ENCODE data around the gene AMBP. TPM values are rescaled to one million over a fixed set of nuclear protein-coding genes. Genes with fewer than 3 reads are reported as not detected.
A peak's percentile ranks its signal among the peaks of the same experiment; 100 is the strongest.

Gene AMBP
- total RNA-seq, 2 donors from 2014 or later: 53.4 to 307 TPM

GRCh38 chr9:114117614-114117995, 39.5 kb upstream of the AMBP start:
- TF ChIP-seq, protein P1, sequence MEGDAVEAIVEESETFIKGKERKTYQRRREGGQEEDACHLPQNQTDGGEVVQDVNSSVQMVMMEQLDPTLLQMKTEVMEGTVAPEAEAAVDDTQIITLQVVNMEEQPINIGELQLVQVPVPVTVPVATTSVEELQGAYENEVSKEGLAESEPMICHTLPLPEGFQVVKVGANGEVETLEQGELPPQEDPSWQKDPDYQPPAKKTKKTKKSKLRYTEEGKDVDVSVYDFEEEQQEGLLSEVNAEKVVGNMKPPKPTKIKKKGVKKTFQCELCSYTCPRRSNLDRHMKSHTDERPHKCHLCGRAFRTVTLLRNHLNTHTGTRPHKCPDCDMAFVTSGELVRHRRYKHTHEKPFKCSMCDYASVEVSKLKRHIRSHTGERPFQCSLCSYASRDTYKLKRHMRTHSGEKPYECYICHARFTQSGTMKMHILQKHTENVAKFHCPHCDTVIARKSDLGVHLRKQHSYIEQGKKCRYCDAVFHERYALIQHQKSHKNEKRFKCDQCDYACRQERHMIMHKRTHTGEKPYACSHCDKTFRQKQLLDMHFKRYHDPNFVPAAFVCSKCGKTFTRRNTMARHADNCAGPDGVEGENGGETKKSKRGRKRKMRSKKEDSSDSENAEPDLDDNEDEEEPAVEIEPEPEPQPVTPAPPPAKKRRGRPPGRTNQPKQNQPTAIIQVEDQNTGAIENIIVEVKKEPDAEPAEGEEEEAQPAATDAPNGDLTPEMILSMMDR (IDR thresholded peaks at IDR 0.05): no peak
- TF ChIP-seq POLR2A (IDR thresholded peaks at IDR 0.05): no peak
- no peaks in the 10 kb centered on the region for H3K27me3 ChIP-seq
- H3K4me1 ChIP-seq: peaks cover 34% of the 10 kb centered on the region
- H3K4me3 ChIP-seq: no peak overlapping the region
- H3K27ac ChIP-seq: peak overlapping the region; percentile 28 to 86 (median 80)
- H3K36me3 ChIP-seq (replicated peaks in 1 of 2; ENCODE audit: insufficient read depth in 1 of 2, low read depth in 2 of 2): no peaks in the 10 kb centered on the region
- WGBS, 2 donors: 63 to 64% methylated on average over 7 of the region's 7 CpGs
- DNase-seq (no peak), ATAC-seq (no peak)
- H3K9me3 ChIP-seq: no peaks in the 10 kb centered on the region
- intact Hi-C loops (cut with DNase I): no loop called here

DNA sequence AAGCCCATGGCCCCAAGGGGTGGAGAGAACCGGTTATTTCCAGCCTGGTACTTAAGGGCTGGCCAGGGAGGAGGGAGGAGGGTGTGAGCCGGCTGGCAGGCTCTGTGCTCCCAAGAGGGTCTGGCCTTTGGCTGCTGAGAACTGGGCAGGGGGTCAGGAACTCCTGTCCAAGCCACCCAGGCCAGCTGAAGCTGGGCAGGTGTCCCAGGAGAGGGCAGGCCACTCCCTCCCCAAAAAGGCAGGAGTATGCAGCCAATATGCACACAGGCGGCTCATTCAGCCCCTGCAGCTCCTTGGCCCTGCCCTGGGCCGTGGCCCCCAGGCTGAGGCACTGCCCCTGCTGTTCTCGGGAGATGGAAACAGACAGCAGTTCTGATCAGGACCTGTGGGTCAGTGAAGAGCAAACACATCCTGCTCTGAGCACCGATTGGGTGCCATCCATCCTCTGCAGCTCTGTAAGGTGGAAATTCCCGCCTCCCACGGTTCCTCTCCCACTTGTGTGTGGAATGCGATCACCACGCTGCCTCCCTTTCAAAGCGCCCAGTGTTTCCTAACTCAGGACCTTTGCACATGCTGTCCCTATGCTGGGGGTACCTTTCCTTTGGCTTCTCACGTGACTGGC, 38.1 kb upstream of the AMBP start:
- peak in 2 of 4 donors; percentile 29 to 35 for DNase-seq
- H3K36me3 ChIP-seq (replicated peaks in 1 of 2; ENCODE audit: insufficient read depth in 1 of 2, low read depth in 2 of 2): no peaks in the 10 kb centered on the region
- TF ChIP-seq, protein P1 (IDR thresholded peaks at IDR 0.05): no peak
- TF ChIP-seq POLR2A (IDR thresholded peaks at IDR 0.05): no peak
- no peak for ATAC-seq
- H3K27ac ChIP-seq: peak overlapping the region; percentile 11 to 86 (median 78)
- no peak overlapping the region for H3K4me3 ChIP-seq
- intact Hi-C loops (cut with DNase I): no loop called here
- H3K4me1 ChIP-seq: peaks cover 34% of the 10 kb centered on the region
- no peaks in the 10 kb centered on the region for H3K27me3 ChIP-seq
- WGBS, 2 donors: 48 to 70% methylated on average over 11 to 12 of the region's 12 CpGs
- H3K9me3 ChIP-seq: no peaks in the 10 kb centered on the region

- TF ChIP-seq, protein P1 (IDR thresholded peaks at IDR 0.05): no peak
- no peak for TF ChIP-seq POLR2A (IDR thresholded peaks at IDR 0.05)
- intact Hi-C loops (cut with DNase I): no loop called here
- no peak for ATAC-seq
- H3K27me3 ChIP-seq: no peaks in the 10 kb centered on the region
- H3K36me3 ChIP-seq (replicated peaks in 1 of 2; ENCODE audit: insufficient read depth in 1 of 2, low read depth in 2 of 2): no peaks in the 10 kb centered on the region
- H3K27ac ChIP-seq: peak overlapping the region; percentile 11 to 86 (median 78)
- no peak overlapping the region for H3K4me3 ChIP-seq
- peaks cover 34% of the 10 kb centered on the region for H3K4me1 ChIP-seq
- no peaks in the 10 kb centered on the region for H3K9me3 ChIP-seq
- DNase-seq: no peak
- 66 to 78% methylated on average over 9 of the region's 9 CpGs for WGBS, 2 donors
Observed at GRCh38 chr9:114115654-114116125, 37.6 kb upstream of the AMBP start.

DNA sequence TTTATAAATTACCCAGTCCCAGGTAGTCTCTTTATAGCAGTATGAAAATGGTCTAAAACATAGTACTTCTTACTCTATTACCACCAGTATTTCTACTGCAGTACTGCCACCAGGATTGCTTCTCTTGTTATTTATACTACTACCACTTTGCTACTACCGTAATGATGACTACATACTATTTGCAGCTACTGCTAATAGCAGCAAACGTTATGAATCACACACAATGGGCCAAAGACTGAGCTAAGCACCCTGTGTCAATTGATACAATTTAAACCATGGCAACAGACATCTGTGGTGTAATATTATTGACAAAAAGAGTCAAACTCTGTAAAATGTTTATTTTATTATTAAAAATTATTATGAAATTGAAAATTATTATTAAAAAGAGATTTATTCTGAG, 36.3 kb upstream of the AMBP start:
- WGBS, 2 donors: 45 to 55% methylated on average over 2 of the region's 2 CpGs
- ATAC-seq (no peak), DNase-seq (no peak)

More for the DNA sequence above, 36.3 kb upstream of the AMBP start:
- Histone ChIP-seq H3K9me3 (no peaks in the 10 kb centered on the region), H3K27me3 (no peaks in the 10 kb centered on the region), H3K36me3 (replicated peaks in 1 of 2; ENCODE audit: insufficient read depth in 1 of 2, low read depth in 2 of 2) (no peaks in the 10 kb centered on the region), H3K4me3 (no peak overlapping the region), H3K27ac (no peak overlapping the region), H3K4me1 (peaks cover 28% of the 10 kb centered on the region)
- TF ChIP-seq, protein P1 (IDR thresholded peaks at IDR 0.05): no peak
- no peak for TF ChIP-seq POLR2A (IDR thresholded peaks at IDR 0.05)
- intact Hi-C loops (cut with DNase I): no loop called here
